HG03135 (cell line): Measurements from ENCODE around the gene CPT1C.
"Not testable (repeated sequence)": the region's sequence is repeated elsewhere in the genome, so short reads cannot be mapped to it uniquely, and the experiment has no call there.

ENCODE experiments used
- ATAC-seq: cut with Tn5 transposase; IDR thresholded peaks from one replicate; pipeline ENCODE4 v1.9.1; 2021; ENCODE audit warnings: mild to moderate bottlenecking, moderate library complexity; ENCODE audit not compliant: unreplicated experiment

Gene CPT1C

GRCh38 chr19:49701271-49701786, 10.4 kb downstream of the CPT1C start:
- ATAC-seq: no peak

- ATAC-seq: no peak
These were observed 14.1 kb downstream of the CPT1C start for GRCh38 chr19:49704888-49705642.

GRCh38 chr19:49705919-49706318, 15.0 kb downstream of the CPT1C start:
- no peak for ATAC-seq

GRCh38 chr19:49710372-49710951, 19.5 kb downstream of the CPT1C start:
- ATAC-seq: no peak

- no peak for ATAC-seq
These were observed 21.5 kb downstream of the CPT1C start for GRCh38 chr19:49712397-49712859.

GRCh38 chr19:49713236-49713845, 22.4 kb downstream of the CPT1C start:
- ATAC-seq: no peak

- no peak for ATAC-seq
These were observed 25.2 kb downstream of the CPT1C start for GRCh38 chr19:49716154-49716553.

GRCh38 chr19:49718511-49718910, 27.6 kb downstream of the CPT1C start:
- ATAC-seq: no peak

- no peak for ATAC-seq
These were observed 28.1 kb downstream of the CPT1C start for GRCh38 chr19:49718991-49719390.

- ATAC-seq: not testable (repeated sequence)
These were observed 28.5 kb downstream of the CPT1C start for GRCh38 chr19:49719420-49719819.

GRCh38 chr19:49727217-49728030, 36.5 kb downstream of the CPT1C start:
- no peak for ATAC-seq

- ATAC-seq: no peak
These were observed 39.2 kb downstream of the CPT1C start for GRCh38 chr19:49730166-49730565.

- ATAC-seq: no peak
These were observed 47.4 kb downstream of the CPT1C start for GRCh38 chr19:49738268-49738667.

- no peak for ATAC-seq
These were observed 48.2 kb downstream of the CPT1C start for GRCh38 chr19:49739098-49739497.

- ATAC-seq: no peak
These were observed 49.0 kb downstream of the CPT1C start for GRCh38 chr19:49739933-49740332.

GRCh38 chr19:49741210-49741844, 50.4 kb downstream of the CPT1C start:
- no peak for ATAC-seq

- ATAC-seq: no peak
These were observed 54.0 kb downstream of the CPT1C start for GRCh38 chr19:49744946-49745381.

- ATAC-seq: no peak
These were observed 55.5 kb downstream of the CPT1C start for GRCh38 chr19:49746206-49746958.

GRCh38 chr19:49749055-49749716, 58.3 kb downstream of the CPT1C start:
- no peak for ATAC-seq
